Nephron (organoid): Measurements from ENCODE around the gene PTTG1IP.

Source experiments
- H3K27ac Mint-ChIP-seq, 3 experiments: 2 replicates each; pipeline ENCODE4 v1.8.0; 2020; ENCODE audit warnings: mixed read lengths in 3 of 3, mild to moderate bottlenecking in 2 of 3, moderate library complexity in 1 of 3
- H3K27me3 Mint-ChIP-seq: 2 replicates; pipeline ENCODE4 v1.8.0; 2021; ENCODE audit warnings: low read depth, mild to moderate bottlenecking, moderate library complexity, mixed read lengths
- H3K36me3 Mint-ChIP-seq: 2 replicates; pipeline ENCODE4 v1.8.0; 2020; ENCODE audit warnings: low read depth, mixed read lengths
- H3K4me1 Mint-ChIP-seq: 2 replicates; pipeline ENCODE4 v1.8.0; 2020; ENCODE audit warnings: mixed read lengths
- H3K4me3 Mint-ChIP-seq, 3 experiments: 2 replicates each; pipeline ENCODE4 v1.8.0; 2020; ENCODE audit warnings: mild to moderate bottlenecking in 3 of 3, mixed read lengths in 3 of 3, moderate library complexity in 2 of 3
- H3K9me3 Mint-ChIP-seq: 2 replicates; pipeline ENCODE4 v1.8.0; 2020; ENCODE audit warnings: mixed read lengths
- TF ChIP-seq, protein P1 (sequence below), 3 experiments: fragments of 200-600 bp; sonication (generic); IDR thresholded peaks; one replicate each; pipeline ENCODE4 v1.5.0; 2021; ENCODE audit warnings: antibody characterized with exemption in 3 of 3; ENCODE audit not compliant: unreplicated experiment in 3 of 3

The PTTG1IP gene

DNA sequence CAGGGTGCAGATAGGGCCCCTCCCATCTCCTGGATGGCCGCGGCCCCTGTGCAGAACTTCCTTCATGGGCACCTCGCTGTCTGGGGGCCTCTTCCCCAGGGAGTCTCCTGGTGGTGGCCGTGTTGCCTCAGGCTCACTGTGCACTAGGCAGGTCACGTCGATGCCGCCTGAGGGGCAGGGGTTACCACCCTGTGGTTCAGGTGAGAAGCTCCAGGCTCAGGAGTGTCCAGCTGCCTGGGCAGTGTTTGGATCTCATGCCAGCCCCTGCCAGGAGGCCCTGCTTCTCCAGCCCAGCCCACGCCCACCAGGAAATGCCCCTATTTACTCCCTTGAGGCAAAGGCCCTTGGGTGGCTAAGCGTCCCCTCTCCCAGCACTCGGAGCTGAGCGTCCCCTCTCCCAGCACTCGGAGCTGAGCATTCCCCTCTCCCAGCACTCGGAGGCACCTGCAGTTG is 45.1 kb upstream of the PTTG1IP start:
- TF ChIP-seq, protein P1, sequence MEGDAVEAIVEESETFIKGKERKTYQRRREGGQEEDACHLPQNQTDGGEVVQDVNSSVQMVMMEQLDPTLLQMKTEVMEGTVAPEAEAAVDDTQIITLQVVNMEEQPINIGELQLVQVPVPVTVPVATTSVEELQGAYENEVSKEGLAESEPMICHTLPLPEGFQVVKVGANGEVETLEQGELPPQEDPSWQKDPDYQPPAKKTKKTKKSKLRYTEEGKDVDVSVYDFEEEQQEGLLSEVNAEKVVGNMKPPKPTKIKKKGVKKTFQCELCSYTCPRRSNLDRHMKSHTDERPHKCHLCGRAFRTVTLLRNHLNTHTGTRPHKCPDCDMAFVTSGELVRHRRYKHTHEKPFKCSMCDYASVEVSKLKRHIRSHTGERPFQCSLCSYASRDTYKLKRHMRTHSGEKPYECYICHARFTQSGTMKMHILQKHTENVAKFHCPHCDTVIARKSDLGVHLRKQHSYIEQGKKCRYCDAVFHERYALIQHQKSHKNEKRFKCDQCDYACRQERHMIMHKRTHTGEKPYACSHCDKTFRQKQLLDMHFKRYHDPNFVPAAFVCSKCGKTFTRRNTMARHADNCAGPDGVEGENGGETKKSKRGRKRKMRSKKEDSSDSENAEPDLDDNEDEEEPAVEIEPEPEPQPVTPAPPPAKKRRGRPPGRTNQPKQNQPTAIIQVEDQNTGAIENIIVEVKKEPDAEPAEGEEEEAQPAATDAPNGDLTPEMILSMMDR (IDR thresholded peaks at IDR 0.05; ENCODE audit: unreplicated experiment in 3 of 3), result no peak
- peaks cover 10% of the 10 kb centered on the region for H3K9me3 Mint-ChIP-seq
- H3K27ac Mint-ChIP-seq, result no peak overlapping the region
- H3K4me3 Mint-ChIP-seq, result peak overlapping the region in 2 of 3 experiments; percentile 43 to 51
- H3K36me3 Mint-ChIP-seq, result no peaks in the 10 kb centered on the region
- H3K4me1 Mint-ChIP-seq, result peaks cover 5% of the 10 kb centered on the region
- peaks cover 89% of the 10 kb centered on the region for H3K27me3 Mint-ChIP-seq

DNA sequence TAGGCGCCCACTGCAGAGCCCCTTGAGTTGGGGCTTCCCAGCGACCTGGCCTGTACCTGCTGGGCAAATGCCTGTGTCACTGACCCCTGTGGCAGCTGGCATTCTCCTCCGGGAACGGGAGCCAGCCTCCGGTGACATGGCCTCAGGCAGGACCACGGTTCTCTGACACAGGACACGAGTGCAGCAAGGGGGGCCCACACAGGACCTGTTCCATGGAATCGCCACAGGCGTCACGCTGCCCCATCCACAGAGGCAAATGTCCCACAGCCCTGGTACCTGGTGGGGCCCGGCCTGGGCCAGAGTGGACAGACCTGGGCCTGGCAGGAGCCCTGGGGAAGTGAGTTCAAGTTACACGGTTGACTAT is 44.6 kb upstream of the PTTG1IP start:
- TF ChIP-seq, protein P1 (IDR thresholded peaks at IDR 0.05; ENCODE audit: unreplicated experiment in 3 of 3), result no peak
- Mint-ChIP-seq H3K9me3 (peaks cover 8% of the 10 kb centered on the region), H3K36me3 (no peaks in the 10 kb centered on the region), H3K27ac (no peak overlapping the region), H3K4me3 (no peak overlapping the region), H3K27me3 (peaks cover 83% of the 10 kb centered on the region), H3K4me1 (peaks cover 5% of the 10 kb centered on the region)

DNA sequence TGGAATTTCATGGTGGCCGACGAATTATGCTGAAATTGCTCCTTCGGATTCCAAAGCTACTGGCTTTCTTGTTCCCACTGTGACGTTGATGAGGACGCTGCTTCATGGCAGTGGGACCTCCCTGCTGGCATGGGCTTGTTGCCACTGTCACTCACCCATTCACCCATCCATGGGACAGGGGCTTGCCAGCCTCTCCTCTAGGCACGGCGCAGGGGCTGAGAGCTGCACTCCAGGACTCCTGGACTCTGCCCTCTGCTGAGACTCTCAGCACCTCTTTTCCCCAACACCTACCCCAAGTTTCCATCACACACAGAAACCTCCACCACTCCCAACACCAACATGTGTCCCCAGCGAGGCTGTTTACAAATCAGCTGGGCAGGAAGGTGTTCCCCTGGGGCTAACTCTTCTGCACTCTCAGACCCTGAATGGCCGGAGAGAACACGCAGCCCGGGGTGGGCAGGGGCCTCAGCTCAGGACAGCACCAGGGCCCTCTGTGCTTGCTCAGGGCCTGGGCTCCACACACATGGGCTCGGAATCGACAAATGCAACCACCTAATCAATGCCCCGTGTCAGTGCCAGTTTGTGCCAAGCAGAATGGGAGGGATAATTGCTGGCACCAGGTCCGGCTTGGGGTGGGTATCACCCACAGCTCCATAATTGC is 44.1 kb upstream of the PTTG1IP start:
- Mint-ChIP-seq H3K36me3 (no peaks in the 10 kb centered on the region), H3K4me1 (peaks cover 5% of the 10 kb centered on the region), H3K4me3 (no peak overlapping the region), H3K9me3 (peaks cover 4% of the 10 kb centered on the region), H3K27me3 (peaks cover 78% of the 10 kb centered on the region), H3K27ac (no peak overlapping the region)
- TF ChIP-seq, protein P1 (IDR thresholded peaks at IDR 0.05; ENCODE audit: unreplicated experiment in 3 of 3), result no peak

DNA sequence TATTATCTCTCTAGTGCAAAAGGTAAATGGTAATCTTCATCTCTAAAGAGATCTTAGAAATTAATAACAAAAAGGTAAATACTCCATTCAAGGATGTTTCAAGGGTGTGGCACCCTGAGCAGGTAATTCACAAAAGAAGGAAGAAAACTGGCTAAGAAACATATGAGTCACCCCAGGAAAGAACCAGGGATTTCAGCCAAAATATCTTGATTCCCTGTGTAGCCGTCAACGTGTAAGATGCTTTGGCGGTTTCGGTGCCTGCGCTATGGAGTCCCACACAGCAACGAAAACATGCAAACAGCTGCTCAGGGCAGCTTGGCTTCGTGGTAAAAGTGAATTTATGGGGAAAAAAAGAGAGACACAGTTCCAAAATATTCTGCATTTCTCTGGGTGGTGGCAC is 43.5 kb upstream of the PTTG1IP start:
- H3K36me3 Mint-ChIP-seq, result no peaks in the 10 kb centered on the region
- H3K4me1 Mint-ChIP-seq, result peaks cover 5% of the 10 kb centered on the region
- H3K27ac Mint-ChIP-seq, result no peak overlapping the region
- peaks cover 4% of the 10 kb centered on the region for H3K9me3 Mint-ChIP-seq
- H3K27me3 Mint-ChIP-seq, result peaks cover 72% of the 10 kb centered on the region
- no peak overlapping the region for H3K4me3 Mint-ChIP-seq
- TF ChIP-seq, protein P1 (IDR thresholded peaks at IDR 0.05; ENCODE audit: unreplicated experiment in 3 of 3), result no peak

DNA sequence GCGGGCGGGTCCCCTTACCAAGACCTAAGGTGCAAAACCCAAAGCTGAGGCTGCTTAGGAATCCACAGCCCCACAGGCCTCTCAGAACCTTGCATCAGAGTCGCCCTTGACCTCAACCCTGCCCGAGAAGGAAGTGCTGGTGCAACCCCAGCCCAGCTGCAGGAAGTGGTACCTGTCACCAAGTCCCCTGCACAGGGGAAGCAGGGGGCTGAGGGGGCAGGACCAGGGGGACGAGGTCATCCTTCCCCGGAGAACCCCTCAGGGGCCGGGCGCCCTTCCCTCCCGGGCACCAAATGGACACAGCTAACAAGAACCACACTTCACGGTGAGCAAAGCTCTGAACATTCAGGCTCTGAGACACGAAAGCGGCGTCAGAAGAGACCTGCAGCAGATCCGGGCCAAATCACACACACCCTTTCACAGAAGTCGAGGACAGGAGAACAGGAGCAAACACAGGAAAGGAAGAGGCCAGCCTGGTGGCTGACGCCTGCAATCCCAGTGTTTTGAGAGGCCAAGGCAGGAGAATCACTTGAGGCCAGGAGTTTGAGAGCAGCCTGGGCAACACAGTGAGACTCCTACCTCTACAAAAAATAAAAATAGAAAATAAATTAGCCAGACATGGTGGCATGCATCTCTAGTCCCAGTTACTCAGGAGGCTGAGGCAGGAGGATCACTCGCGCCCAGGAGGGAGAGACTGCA is 40.8 kb upstream of the PTTG1IP start:
- no peak overlapping the region for H3K27ac Mint-ChIP-seq
- H3K4me3 Mint-ChIP-seq, result no peak overlapping the region
- TF ChIP-seq, protein P1 (IDR thresholded peaks at IDR 0.05; ENCODE audit: unreplicated experiment in 3 of 3), result no peak
- H3K9me3 Mint-ChIP-seq, result no peaks in the 10 kb centered on the region
- peaks cover 58% of the 10 kb centered on the region for H3K27me3 Mint-ChIP-seq
- H3K36me3 Mint-ChIP-seq, result no peaks in the 10 kb centered on the region
- H3K4me1 Mint-ChIP-seq, result peaks cover 13% of the 10 kb centered on the region
